ENCODE data around the gene UBN1. TPM values are rescaled to one million over a fixed set of nuclear protein-coding genes. Genes with fewer than 3 reads are reported as not detected.

The UBN1 gene
- total and polyA plus RNA-seq, 8 donors, result 5.4 to 319 (median 34.2) TPM

DNA sequence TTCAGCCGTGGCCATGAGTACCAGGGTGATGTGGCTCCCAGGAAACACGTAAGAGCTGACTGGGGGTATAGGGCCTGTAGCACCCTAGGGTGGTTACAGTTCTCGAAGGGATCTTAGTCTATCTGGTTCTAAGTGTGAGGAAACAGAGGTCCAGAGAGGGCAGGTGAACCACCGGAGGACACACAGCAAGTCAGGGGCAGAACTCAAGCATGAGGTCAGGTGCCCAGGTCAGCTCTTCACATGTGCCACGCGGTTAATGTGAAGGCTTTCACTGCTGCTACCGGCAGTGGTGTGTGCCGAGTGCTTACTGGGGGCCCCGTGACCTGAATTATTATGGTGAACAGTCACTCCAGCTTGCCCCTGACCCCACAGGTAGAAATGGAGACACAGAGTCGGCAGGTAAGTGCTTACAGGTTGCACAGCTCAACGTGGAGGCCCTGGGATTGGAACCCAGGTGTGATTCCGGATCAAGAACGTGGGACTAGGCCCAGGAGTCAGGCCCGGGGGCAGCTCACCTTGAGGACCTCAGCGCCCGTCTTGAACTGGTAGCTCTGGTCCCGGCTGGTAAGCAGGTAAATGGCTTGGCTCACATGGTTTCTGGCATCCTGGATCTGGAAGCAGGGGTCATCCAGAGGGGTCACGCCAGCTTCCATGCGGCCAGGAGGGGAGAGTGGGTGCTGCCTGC lies 48.0 kb upstream of the UBN1 start:
- H3K27ac ChIP-seq, result peak overlapping the region in 2 of 5 donors; percentile 86 to 94
- no peak overlapping the region for H3K4me3 ChIP-seq
- no peak for DNase-seq
- no peaks in the 10 kb centered on the region for H3K9me3 ChIP-seq
- no peak for TF ChIP-seq EP300 (IDR thresholded peaks at IDR 0.05)
- no peak for TF ChIP-seq POLR2AphosphoS5 (IDR thresholded peaks at IDR 0.05)
- no peak for TF ChIP-seq POLR2A (IDR thresholded peaks at IDR 0.05)
- TF ChIP-seq, protein P1, sequence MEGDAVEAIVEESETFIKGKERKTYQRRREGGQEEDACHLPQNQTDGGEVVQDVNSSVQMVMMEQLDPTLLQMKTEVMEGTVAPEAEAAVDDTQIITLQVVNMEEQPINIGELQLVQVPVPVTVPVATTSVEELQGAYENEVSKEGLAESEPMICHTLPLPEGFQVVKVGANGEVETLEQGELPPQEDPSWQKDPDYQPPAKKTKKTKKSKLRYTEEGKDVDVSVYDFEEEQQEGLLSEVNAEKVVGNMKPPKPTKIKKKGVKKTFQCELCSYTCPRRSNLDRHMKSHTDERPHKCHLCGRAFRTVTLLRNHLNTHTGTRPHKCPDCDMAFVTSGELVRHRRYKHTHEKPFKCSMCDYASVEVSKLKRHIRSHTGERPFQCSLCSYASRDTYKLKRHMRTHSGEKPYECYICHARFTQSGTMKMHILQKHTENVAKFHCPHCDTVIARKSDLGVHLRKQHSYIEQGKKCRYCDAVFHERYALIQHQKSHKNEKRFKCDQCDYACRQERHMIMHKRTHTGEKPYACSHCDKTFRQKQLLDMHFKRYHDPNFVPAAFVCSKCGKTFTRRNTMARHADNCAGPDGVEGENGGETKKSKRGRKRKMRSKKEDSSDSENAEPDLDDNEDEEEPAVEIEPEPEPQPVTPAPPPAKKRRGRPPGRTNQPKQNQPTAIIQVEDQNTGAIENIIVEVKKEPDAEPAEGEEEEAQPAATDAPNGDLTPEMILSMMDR (IDR thresholded peaks at IDR 0.05), result no peak
- H3K27me3 ChIP-seq, result no peaks in the 10 kb centered on the region
- intact Hi-C loops (cut with DNase I; ENCODE audit: low total_unique reads), result no loop called here
- H3K4me1 ChIP-seq, result peaks cover 34 to 52% (median 47%) of the 10 kb centered on the region in 4 donors
- 71 to 90% (median 78%) methylated on average over 18 to 19 of the region's 19 CpGs for WGBS, 5 donors
- peaks cover 4 to 42% (median 32%) of the 10 kb centered on the region in 4 donors for H3K36me3 ChIP-seq

- Histone ChIP-seq H3K9me3 (no peaks in the 10 kb centered on the region), H3K4me3 (peak overlapping the region in 1 of 4 donors; percentile 96), H3K4me1 (peaks cover 46 to 64% (median 49%) of the 10 kb centered on the region in 4 donors), H3K36me3 (peaks cover 10 to 53% (median 43%) of the 10 kb centered on the region in 4 donors), H3K27ac (peak overlapping the region; percentile 39 to 94 (median 90)), H3K27me3 (no peaks in the 10 kb centered on the region)
- TF ChIP-seq EP300 (IDR thresholded peaks at IDR 0.05) (no peak), POLR2AphosphoS5 (IDR thresholded peaks at IDR 0.05) (no peak)
- 42 to 57% (median 46%) methylated on average over 12 to 17 of the region's 17 CpGs for WGBS, 5 donors
- intact Hi-C loops (cut with DNase I; ENCODE audit: low total_unique reads), result no loop called here
- peak; percentile 75 to 84 for DNase-seq
These were observed 46.8 kb upstream of the UBN1 start for GRCh38 chr16:4800290-4801041.

DNA sequence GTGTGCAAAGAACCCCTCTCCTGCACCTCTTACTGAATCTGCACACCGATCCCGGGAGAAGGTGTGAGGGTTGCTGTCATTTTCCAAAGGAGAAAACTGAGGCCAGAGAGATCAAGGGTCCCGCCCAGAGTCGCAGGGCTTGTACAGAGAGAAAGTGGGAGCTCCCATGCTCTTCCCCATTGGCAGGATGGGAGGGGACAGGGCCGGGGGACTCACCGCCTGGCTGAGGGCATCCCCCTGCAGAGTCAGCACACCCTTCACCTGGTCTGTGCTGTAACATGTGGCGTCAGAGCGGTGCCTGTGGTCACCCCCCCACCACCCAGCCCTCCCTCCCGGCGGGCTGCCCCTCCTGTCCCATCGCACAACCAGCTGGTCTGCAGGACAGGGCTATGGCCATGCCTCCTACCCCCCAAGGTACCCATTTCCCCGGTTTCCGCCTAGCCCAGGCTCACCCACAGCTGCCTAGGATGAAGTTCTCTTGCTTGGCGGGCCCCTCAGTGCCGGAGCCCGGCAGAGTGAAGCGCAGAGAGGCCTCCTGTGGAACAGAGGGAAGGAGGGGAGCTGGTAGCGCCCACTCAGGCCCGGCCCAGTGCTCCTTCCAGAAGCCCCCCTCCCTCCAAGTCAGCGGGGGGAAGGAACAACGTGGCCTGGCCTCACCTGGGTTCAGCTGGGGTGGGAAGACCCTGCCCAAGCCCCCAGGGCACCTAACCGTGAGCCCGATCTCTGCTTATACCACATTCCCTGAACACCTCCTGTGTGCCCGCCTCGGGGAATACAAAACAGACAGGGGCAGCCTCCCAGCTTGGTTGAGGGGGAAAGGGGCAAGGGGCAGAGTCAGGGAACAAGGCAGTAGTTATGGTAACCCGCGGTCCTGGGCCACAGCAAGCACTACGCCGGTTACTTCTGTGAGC lies 46.0 kb upstream of the UBN1 start:
- intact Hi-C loops (cut with DNase I; ENCODE audit: low total_unique reads), result no loop called here

DNA sequence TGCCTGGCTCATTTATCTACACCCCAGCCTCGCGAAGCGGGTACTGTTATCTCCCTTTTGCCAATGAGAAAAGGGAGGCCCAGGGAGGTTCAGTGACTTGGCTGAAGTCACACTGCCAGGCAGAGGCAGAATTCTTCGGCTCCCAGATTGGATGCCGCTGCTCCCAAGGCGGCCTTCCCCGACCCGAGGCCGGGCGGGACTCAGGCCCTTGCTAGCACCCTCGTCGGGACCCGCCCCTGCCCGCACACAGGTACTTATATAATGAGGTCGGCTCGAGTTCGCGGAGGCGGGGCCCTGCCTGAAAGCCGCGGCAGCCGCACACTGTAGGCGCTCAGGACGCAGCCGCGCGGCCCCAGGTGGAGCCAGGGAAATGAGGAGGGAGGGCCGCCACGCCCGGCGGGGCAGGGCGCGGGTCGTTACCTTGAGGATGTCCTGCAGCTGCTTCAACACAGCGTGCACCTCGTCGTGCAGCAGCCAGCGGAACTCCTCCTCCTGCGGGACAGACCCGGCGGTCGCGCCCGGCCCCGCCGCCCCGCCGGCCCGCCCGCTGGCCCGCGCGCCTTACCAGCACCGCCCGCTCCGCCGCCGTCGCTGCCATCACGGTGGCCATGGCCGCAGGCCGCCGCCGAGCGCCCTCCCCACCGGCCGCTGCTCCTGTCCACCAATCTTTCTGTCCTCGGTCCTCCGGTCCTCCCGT lies 45.2 kb upstream of the UBN1 start, which contains the start of gene ROGDI:
TSS of gene ROGDI (minus strand) at position 672 of the 697 bp plus-strand sequence. CDS start at position 610, 62 bp downstream.
- Histone ChIP-seq H3K9me3 (no peaks in the 10 kb centered on the region), H3K4me3 (peak within 1 kb of the TSS; percentile 69 to 96 (median 90)), H3K4me1 (peaks cover 37 to 57% (median 45%) of the 10 kb centered on the region in 4 donors), H3K27me3 (no peaks in the 10 kb centered on the region), H3K27ac (peak within 1 kb of the TSS; percentile 86 to 96 (median 93)), H3K36me3 (peaks cover 19 to 64% (median 56%) of the 10 kb centered on the region in 4 donors)
- intact Hi-C loops (cut with DNase I; ENCODE audit: low total_unique reads), result no loop called here
- peak in 2 of 4 donors; percentile 14 to 26 for TF ChIP-seq POLR2A (IDR thresholded peaks at IDR 0.05)
- no peak for TF ChIP-seq EP300 (IDR thresholded peaks at IDR 0.05)
- peak in 2 of 3 donors; percentile 61 to 82 for TF ChIP-seq POLR2AphosphoS5 (IDR thresholded peaks at IDR 0.05)
- peak; percentile 95 to 96 for DNase-seq
- WGBS, 5 donors, result 0 to 1% (median 1%) methylated on average over 12 to 70 of the region's 70 CpGs

More for the DNA sequence above, 46.0 kb upstream of the UBN1 start:
- Histone ChIP-seq H3K4me1 (peaks cover 45 to 64% (median 47%) of the 10 kb centered on the region in 4 donors), H3K9me3 (no peaks in the 10 kb centered on the region), H3K27ac (peak overlapping the region; percentile 86 to 96 (median 93)), H3K4me3 (peak overlapping the region; percentile 69 to 96 (median 90)), H3K27me3 (no peaks in the 10 kb centered on the region), H3K36me3 (peaks cover 14 to 62% (median 52%) of the 10 kb centered on the region in 4 donors)
- WGBS, 5 donors, result 32 to 49% (median 36%) methylated on average over 8 to 29 of the region's 29 CpGs
- peak in 1 of 2 donors; percentile 34 for DNase-seq
- TF ChIP-seq EP300 (IDR thresholded peaks at IDR 0.05) (no peak), POLR2AphosphoS5 (IDR thresholded peaks at IDR 0.05) (no peak), POLR2A (IDR thresholded peaks at IDR 0.05) (no peak)
- TF ChIP-seq, protein P1 (IDR thresholded peaks at IDR 0.05), result no peak
